NCI-H2107 (cell line): Measurements from ENCODE around the gene SUSD4.

ENCODE experiments used
- DNase-seq: peaks from one replicate; lab custom pipeline; 2025; lab: John Stamatoyannopoulos, UW

Gene SUSD4

DNA sequence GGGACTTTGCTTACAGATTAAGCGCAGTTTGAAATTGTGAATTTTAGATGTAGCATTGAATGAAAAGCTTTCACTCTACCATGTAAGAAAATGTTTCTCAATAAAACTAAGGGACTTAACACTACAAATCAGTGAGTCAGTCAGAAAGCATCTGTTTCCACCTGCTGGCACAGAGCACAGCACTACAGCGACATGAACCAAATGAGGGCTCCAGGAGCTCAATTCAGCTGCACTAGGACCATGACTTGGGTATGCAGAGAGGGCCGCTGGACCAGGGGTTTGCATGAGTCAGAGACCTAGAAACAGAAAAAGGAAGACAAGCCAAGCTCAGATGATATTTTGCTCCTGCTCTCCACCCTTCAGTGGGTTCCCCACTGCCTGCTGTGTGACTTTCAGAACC is 5.2 kb downstream of the SUSD4 start:
- DNase-seq = no peak

DNA sequence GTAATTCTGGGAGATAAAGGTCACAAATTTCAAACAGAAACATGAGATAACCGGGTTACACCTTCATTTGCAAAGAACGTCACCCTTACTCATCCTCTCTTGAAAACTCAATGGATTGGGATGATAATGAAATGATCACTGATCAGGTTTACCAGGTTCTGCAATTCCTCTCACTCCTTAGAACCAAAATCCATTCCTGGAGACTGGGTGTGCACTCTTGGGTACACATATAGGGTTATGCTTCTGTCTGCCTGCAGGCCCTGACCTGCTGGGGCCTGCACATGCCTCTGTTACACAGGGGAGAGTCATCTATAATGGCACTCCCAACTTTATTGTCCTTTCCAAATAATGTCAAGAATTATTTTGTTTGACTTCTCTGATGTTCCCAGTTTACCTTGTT is 8.3 kb downstream of the SUSD4 start:
- no peak for DNase-seq

DNA sequence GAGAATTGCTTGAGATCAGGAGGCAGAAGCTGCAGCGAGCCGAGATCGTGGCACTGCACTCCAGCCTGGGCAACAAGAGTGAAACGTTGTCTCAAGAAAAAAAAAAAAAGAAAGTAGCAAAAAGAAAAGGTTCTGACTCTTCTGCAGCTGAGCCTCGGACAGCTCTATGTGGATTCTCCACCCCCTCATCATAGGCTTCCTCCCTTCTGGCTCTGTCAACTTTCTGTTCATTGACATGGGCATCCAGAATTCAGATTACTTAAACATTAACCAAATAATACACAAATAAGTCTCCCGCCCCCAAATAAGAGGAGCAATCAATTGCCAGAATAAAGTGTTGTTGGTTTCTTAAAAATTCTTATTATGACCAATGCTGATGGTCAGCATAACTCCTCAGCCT is 10.0 kb downstream of the SUSD4 start:
- no peak for DNase-seq

DNA sequence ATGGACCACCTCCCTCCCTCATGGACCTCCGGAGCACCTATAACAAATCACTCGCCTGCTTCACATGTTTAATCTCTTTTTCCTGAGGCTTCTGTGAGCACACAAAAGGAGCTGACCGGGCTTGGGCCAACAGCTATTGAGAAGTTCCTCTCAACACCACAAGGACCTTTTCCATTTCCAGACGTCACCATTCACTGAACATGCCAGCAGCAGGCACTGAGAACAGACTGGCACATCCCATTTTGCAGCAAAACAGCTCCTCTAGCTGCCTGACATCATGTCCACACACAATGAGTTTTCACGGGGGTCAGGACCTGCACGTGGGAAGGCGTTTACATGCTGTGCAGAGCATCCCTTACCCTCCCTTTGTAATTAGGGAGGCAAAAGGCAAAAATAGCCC is 11.0 kb downstream of the SUSD4 start:
- DNase-seq = no peak

DNA sequence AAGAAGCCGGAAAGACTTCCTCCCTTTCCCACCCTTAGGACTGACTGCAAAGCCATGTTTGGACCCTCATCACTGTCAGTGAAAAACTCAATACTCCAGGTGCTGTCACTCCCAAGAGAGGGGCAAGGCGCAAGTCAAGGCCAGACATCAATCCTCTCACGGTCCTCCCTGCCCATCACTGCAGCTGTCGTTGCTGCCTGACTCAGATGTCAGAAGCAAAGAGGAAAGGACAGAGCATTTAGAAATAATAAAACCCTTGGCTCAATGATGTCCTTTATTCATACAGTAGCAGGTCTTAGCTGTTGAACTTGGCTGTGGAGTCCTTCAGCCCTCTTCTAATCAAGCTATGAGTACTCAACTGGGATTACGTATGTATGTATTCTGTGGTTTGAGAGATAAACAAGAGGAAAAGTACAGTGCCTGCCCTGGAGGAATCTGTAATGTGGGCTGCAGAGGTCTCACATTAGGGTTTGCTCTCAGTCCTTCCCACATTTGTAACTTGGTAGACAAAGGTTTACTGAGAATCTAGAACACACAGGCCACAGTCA is 13.5 kb downstream of the SUSD4 start:
- no peak for DNase-seq

DNA sequence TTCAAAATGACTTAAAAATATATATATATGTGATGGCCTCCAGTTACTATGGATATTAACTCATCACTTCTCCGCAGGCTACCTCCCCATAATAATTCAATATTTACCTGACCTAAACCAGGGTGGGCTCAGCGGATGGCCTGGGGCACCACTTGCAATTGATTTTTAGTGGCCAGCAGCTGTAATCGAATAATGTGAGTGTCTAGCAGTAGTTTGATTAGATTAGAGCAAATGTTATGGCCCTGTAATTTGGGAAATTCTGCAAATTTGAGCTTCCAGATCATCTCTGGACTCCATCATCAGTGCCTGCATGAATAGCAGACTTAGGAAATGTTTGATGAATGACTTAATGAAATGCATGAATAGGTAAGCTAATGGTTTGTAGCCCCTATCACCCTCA is 14.7 kb downstream of the SUSD4 start:
- no peak for DNase-seq

DNA sequence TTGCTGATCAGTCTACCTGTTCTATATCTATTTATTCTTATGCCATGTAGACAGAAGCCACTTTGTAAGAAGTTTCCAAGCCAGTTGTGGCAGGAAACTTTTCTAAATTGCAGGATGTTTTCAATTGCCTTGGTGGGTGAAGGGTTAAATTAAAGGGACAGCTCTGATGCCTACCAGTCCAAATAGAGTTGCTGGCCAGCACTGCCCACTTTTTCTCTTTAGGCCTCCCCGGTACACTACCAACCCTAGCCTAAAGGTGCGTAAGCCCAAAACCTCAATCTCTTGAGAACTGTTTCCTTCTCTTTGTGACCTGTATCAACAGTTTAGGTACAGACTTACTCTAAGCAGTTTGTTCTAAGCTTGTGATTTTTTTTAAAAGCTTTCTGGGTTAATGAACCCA is 15.5 kb downstream of the SUSD4 start:
- no peak for DNase-seq

DNA sequence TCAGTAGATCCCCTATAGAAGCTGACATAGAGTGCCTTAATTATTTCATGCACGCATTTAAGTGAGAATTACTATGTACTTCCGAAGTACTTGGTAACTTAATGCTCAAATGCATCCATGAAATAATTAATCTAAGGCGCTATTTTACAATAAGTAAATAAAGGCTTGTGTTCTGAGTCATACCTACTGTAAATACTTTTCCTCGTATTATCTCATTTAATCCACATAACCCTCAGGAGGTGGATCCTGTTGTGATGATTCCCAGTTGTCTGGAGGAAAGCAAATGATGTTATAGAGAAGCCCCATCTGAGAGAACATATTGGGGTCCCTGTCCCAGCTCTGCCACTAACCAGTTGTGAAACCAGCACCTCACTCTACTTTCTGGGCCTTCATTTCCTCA is 16.4 kb downstream of the SUSD4 start:
- DNase-seq = no peak

DNA sequence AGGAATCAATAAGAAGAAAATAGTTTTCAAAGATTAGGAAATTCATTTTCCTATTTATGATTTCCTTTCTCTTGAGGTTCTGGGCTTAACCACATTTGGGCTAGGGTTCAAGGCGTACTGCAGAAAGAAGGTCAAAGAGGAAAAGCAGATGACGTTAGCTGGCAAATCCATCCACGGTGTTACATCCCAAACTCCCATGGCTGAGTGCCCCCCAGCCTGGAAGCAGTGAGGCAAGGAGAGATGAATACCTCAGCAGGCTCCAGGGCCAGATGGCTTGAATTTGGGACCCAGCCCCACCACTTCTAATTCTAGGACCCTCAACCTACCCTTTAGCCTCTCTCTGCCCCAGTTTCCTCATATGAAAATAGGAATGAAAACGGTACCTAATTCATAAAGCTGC is 17.7 kb downstream of the SUSD4 start:
- no peak for DNase-seq

DNA sequence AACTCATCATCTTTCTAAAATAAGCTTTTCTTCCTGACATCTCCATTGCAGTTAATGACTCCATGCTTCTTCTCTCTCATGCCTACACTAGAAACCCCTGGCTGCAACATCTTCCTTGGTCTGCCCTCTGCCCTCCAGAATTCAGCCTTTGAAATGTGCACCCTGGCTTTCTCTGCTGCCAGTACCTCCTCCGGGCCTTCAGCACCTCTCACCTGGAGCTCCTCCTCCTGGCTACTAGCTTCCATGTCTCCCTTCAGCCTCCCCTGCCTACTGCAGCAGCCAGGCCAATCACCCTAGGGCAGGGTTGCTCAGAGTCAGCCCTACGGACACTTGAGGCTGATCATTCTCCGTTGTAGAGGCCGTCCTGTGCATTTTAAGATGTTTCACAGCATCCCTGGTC is 18.3 kb downstream of the SUSD4 start:
- DNase-seq = no peak

DNA sequence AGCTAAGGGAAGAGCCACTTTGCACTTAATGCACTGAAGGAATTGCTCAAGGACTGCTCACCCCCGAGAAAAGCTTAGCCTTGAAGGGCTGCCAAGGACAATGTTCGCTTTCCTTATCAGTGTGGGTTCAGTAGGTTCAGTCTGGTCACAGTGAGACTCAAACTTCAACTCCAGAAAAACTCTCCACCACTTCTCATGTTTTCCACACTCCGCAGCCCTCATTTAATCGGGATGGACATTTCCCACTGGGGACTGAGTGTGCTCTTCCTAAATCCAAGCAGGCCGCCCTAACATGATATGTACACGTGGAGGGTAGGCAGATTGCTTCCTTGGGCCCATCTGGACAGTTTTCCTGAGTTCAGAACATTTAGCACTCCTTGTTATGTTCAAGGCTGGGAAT is 19.5 kb downstream of the SUSD4 start:
- DNase-seq = no peak

DNA sequence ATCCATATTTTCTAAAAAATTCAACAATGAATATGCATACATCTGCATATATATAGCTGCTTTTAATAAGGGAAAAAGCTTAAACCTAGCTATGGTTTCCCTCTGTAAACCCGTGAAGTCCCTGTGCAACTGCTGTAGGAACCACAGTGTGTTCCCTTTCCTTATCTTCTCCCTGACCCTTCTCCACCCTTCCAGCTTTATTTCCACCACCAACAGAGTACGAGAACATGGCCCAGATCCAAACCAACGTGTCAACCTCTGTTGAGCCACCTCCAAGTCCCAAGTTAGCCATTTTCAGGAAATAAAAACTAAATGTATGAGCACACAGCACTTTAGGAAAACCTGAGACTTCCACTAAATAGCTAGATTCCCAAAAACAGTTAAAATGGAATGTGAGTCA is 20.3 kb downstream of the SUSD4 start:
- DNase-seq = no peak

DNA sequence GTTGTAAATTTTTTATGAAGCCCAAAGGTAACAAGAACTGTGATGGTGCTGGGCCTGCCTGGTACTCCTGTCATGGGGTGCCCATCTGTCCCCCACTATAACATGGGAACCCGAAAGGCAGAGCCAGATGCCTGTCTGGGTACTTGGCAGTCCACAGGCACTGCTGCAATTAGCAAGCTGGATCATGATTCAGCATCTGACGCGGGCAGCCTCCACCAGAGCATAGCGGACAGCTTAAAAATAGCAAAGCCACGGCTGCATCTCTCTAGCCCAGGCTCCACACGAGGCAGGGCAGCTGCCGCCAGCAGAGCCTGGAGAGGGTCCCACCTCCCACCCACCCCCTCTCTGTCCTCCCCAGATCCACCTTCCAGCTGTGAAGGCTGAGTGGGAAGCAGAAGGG is 22.9 kb downstream of the SUSD4 start:
- no peak for DNase-seq

DNA sequence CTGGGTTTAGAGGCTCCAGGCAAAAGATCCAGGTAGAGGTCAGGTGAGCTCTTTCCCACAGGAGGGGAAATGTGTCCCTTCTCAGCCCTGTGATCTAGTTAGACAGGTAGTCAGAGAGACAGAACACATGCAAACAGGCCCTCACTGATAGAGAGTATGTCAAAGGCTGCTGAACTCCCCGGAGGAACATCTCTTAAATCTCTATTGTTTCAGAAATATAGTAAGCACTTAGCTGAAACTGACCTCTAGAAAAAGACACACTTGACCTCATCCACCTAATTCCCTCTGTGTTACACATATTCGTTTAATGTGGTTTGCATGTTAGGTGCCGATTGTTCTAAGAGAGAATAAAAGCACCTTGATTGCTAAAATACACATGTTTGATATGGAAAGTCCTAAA is 23.3 kb downstream of the SUSD4 start:
- DNase-seq = no peak

DNA sequence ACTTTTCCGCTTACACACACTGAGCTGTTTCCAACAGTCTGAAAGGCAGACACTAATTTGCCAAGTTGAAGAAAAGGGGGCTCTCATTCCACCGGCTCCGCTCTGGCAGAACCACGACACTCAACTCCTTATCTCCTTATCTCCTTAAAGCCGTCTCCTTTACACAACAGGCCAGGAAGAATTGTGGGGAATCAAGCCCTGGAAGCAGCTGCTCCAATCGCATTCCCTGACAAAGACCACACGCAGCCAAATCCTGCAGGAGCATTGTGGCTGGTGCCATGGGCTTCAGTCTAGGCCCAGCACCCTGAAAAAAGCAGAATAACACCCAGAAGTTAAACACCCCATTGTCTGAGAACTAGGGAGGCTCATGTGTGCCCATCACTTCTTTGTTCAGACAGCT is 24.1 kb downstream of the SUSD4 start:
- DNase-seq = no peak

DNA sequence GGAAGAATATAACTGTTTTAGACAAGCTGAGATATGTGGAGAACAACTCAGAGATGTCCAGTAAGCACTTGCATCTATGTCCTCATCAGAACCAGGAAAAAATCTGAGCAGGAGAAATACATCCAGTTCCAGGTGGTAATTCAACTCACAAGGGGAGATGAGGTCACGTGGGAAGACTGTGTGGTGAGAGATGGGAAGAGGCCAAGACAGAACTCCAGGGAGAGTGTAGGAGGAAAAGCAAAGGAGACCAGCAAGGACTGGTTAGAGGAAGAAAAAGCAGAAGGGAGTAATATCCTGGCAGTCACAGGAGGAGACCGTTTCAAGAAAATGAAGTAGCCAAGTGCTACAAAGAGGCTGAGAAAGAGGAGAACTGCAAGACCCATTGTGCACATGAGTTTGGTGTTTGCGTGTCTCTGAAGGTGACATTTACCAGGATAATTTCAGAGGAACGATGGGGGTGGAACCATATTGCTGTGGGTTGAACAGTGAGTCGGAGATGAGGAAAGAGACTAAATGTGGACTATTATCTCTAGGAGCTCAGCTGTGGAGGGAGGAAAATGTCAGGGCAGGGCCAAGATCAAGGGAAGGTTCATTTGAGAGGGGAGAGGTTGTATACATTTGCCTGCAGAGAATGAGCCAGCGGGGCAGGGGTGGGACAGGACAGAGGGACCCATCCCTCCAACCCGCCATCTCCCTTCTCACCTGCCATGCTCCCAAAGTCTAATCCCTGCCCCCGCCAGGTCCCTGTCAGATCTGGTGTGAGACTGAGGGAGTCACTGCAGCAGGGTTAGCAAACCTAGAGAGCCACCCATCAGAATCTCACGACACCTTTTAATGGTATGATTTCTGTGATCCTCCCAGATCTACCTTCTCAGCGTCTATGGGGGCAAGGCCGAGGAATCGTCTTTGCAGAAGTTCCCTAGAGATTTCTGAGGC is 24.9 kb downstream of the SUSD4 start:
- DNase-seq = no peak

DNA sequence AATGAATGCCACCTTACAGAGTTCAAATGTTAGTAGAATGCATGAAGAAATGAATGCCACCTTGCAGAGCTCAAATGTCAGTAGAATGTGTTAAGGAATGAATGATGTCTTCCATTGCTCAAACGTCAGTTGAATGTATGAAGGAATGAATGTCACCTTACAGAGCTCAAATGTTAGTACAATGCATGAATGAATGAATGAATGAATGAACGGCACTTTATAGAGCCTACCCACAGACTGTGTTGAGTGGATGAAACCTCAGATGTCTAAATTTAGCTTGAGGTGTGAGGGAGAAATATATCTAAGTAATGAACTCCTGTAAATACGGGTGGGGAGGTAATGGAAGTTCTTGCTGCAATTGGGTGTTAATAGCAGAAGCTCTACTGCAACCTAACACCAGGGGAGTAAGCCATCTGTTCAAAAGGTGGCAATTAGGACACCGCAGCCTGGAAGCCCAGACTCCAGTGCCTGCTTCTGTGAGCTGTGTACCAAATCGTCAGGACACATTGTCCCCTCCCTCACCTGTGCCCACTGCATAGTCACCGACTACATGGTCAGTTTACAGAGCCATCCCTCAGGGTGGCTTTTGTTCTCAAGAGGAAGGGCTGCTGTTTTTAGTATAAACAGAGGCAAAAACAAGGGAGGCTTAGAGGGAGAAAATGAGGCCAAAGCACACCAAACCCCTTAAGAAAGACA is 26.7 kb downstream of the SUSD4 start:
- DNase-seq = no peak

DNA sequence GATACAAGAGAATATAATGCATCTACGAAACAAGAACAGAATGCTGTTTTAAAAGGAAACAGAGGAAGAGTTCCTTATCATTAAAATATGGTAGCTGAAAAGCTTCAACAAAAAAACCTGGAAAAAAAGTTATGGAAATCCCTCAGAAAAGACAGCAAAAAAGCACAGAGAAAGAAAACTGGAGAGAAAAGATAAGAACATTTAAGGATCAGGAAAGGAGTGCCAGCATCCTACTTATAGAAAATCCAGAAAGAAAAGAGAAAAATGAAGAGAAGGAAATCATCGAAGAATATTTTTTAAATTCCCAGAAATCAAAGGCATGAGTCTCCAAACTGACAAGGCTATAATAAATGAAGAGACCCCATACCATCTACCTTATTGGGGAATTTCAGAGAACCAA is 29.8 kb downstream of the SUSD4 start:
- DNase-seq = no peak

DNA sequence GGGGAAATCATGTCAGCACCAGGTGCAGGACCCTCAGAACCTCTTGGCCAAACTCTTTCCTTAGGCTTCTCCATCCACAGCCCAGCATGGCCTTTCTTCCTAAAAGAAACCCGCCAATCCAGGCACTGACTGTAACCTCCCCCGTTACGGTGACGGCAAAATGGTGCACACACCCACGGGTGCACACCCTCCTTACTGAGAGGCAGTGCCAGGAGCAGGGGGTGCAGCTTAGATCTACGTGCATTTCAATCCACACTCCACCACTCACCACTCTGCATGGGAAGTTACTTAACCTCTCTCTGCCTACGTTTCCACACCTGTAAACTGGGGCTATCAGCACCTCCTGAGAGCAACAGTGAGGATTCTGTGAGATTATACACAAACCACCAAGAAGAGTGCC is 31.0 kb downstream of the SUSD4 start:
- no peak for DNase-seq

DNA sequence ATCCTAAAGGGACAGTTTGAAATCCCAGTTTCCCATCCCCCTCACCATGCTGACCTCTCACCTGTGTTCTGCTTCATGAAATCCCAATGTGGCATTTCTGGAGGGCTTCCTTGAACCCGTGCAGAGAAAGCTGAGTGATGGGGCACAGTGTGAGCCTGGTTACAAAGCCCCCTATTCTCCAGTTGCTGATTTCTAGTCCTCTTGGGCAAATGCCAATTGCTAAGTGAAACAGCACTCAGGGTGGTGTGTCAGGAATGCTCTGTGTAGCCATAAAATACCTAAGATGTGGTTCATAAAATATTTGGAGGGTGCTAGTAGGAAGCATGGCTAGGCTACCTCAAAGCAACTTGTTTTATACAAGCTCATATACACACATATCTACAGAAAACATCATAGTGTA is 32.0 kb downstream of the SUSD4 start:
- DNase-seq = no peak

DNA sequence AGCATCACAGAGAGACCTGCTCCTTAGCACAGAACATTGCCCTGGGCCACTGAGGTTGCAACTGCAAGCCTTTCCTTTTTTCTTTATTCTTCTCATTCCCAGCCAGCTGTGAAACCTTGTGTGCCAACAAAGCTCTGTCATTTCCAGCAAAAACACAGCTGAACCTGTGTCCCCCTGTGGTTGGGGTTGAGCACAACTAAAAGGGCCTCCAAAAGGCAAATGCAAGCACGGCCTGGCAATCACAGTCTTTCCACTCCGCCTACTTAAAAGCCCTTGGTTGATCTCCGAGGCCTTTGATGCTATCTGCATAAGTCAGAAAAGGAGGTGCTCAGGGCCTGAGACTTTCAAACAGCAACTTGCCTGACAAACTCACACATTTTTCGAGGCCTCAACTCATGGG is 32.7 kb downstream of the SUSD4 start:
- no peak for DNase-seq

DNA sequence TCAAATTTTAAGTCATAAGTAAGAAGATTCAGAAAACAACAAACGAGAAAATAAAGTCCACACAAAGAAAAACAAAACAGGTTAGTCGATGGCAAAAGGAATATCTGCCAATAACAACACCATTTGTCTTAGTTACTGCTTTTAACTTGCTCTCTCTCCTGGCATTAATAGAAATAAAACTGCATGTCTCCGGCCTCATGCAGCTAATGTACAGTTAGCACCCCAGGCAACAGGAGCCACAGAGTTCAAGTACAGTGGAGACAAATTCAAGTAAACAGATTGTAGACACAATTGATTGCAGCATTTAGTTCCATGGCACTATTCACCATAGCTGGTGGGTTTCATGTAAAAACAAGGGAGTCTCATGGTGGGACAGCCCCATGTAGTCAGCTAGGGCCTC is 33.5 kb downstream of the SUSD4 start:
- DNase-seq = no peak

DNA sequence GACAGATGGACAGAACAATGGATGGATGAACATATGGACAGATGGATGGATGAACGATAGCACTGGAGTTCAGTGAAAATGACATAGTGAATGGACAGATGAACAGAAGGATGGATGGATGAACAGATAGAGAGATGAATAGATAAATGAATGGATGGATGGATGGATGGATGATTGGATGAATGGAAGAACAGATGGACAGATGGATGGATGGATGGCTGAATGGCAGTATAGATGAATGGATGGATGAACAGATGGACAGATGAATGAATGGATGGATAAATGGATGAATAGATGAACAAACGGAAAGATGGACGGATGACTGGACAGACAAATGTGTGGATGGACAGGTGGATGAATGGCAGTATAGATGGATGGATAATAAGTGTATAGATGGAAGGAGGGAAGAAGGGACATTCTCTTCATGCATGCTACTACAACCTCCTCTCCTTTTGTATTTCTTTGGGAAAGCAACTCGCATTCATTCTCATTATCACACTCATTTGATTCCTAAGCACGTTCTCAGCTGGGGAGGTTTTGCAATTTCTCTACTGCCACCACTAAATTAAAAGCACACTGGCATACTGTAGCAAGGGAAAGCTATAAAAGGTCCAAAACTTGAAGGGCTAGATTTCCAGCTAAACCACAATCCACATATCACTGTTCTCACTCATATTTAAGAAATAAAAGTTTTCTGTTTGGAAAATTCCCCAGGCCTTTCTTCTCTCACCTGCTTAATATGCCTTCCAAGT is 34.1 kb downstream of the SUSD4 start:
- no peak for DNase-seq
